HCT116 (cell line): ENCODE measurements around the gene BLCAP. TPM values are rescaled to one million over a fixed set of nuclear protein-coding genes. Genes with fewer than 3 reads are reported as not detected.

Experiments used
- ATAC-seq: fragments of 200-7000 bp; cut with Tn5 transposase; 2 replicates; pipeline ENCODE4 v1.9.1; 2020; ENCODE audit warnings: mild to moderate bottlenecking, moderate library complexity
- BruUV-seq: library from RNA; stranded (reverse); fragments of 400-500 nt; replicated peaks from 2 replicates; lab custom pipeline; 2021; lab: Mats Ljungman, UMichigan
- CTCF ChIA-PET: fragments of 300-600 bp; sonication (Branson Sonifier 250); formaldehyde crosslinking; loops from one replicate; lab custom pipeline; 2021; ENCODE audit warnings: antibody characterized with exemption; lab: Charles Lee
- POLR2A ChIA-PET: fragments of 300-600, 350-600 bp; sonication (Branson Sonifier 250); formaldehyde crosslinking; loops from one replicate; lab custom pipeline; 2021; ENCODE audit warnings: antibody characterized with exemption; lab: Charles Lee
- RAD21 ChIA-PET, 2 experiments: fragments of 300-600 bp; sonication (Branson Sonifier 250); formaldehyde crosslinking; loops; one replicate each; lab custom pipeline; 2023; ENCODE audit warnings: low total read pairs in 2 of 2; ENCODE audit not compliant: uncharacterized antibody in 2 of 2, unreplicated experiment in 2 of 2, low non-redundant PET in 1 of 2; lab: Charles Lee
- DNase-seq: peaks from one replicate; pipeline ENCODE4 v3.0.0-alpha.2; 2010; ENCODE audit warnings: low read depth, low spot score
- H2AFZ ChIP-seq: fragments of 200-600 bp; shearing (Covaris generic), sonication (generic); 2 replicates; pipeline ENCODE4 v1.6.1; 2017; ENCODE audit warnings: low read depth, mixed run types, mixed read lengths, antibody characterized with exemption, low read length; ENCODE audit not compliant: poor library complexity, severe bottlenecking
- H3K27ac ChIP-seq: 2 replicates; pipeline ENCODE4 v1.5.1; 2012; ENCODE audit warnings: low read depth, low read length
- H3K27me3 ChIP-seq: fragments of 200-600 bp; sonication (generic); 2 replicates; pipeline ENCODE4 v1.6.1; 2016; ENCODE audit warnings: mixed run types, low read length, mixed read lengths; ENCODE audit not compliant: insufficient read depth
- H3K36me3 ChIP-seq, 2 experiments: fragments of 200-500 bp in 1 of 2; fragments of 200-600 bp in 1 of 2; sonication (Bioruptor generic) in 1 of 2; sonication (generic) in 1 of 2; 2 replicates each; pipeline versions ENCODE4 v1.5.1 to v1.6.1; 2014 to 2016; ENCODE audit warnings: low read length in 2 of 2, inconsistent platforms in 1 of 2, mixed read lengths in 1 of 2, mixed run types in 1 of 2; ENCODE audit not compliant: insufficient read depth in 2 of 2, control insufficient read depth in 1 of 2
- H3K4me1 ChIP-seq, 2 experiments: fragments of 200-600 bp in 1 of 2; sonication (generic) in 1 of 2; 2 replicates each; pipeline versions ENCODE4 v1.5.1 to v1.6.1; 2012 to 2017; ENCODE audit warnings: low read length in 2 of 2, inconsistent platforms in 1 of 2, mild to moderate bottlenecking in 1 of 2, mixed read lengths in 1 of 2, mixed run types in 1 of 2, moderate library complexity in 1 of 2; ENCODE audit not compliant: insufficient read depth in 2 of 2, control insufficient read depth in 1 of 2
- H3K4me2 ChIP-seq: fragments of 200-600 bp; sonication (generic); 2 replicates; pipeline ENCODE4 v1.6.1; 2017; ENCODE audit warnings: mixed run types, low read length, mixed read lengths
- H3K4me3 ChIP-seq, 2 experiments: fragments of 200-600 bp in 1 of 2; sonication (generic) in 1 of 2; replicated peaks in 1 of 2; 2 replicates each; pipeline ENCODE4 v1.5.1; 2011 to 2016; ENCODE audit warnings: low read length in 2 of 2, control low read depth in 1 of 2, low read depth in 1 of 2, mild to moderate bottlenecking in 1 of 2, mixed read lengths in 1 of 2, mixed run types in 1 of 2
- H3K79me2 ChIP-seq: fragments of 200-600 bp; sonication (generic); 2 replicates; pipeline ENCODE4 v1.6.1; 2017; ENCODE audit warnings: mild to moderate bottlenecking, mixed run types, low read length, moderate library complexity, mixed read lengths; ENCODE audit not compliant: insufficient read depth
- H3K9ac ChIP-seq: fragments of 200-600 bp; sonication (generic); 2 replicates; pipeline ENCODE4 v1.6.1; 2016; ENCODE audit warnings: low read length, mixed read lengths
- H3K9me2 ChIP-seq: fragments of 200-600 bp; sonication (generic), shearing (Covaris generic); 2 replicates; pipeline ENCODE4 v1.6.1; 2017; ENCODE audit warnings: mixed run types, mild to moderate bottlenecking, moderate library complexity; ENCODE audit not compliant: insufficient read depth
- H3K9me3 ChIP-seq, 2 experiments: fragments of 200-500 bp in 1 of 2; fragments of 200-600 bp in 1 of 2; sonication (Bioruptor generic) in 1 of 2; sonication (generic) in 1 of 2; 2 replicates each; pipeline ENCODE4 v1.6.1; 2014 to 2017; ENCODE audit warnings: low read length in 2 of 2, mixed read lengths in 2 of 2, inconsistent platforms in 1 of 2, low read depth in 1 of 2, mild to moderate bottlenecking in 1 of 2, mixed run types in 1 of 2, moderate library complexity in 1 of 2; ENCODE audit not compliant: control insufficient read depth in 1 of 2, insufficient read depth in 1 of 2
- H4K20me1 ChIP-seq: fragments of 200-600 bp; sonication (generic), shearing (Covaris generic); 2 replicates; pipeline ENCODE4 v1.6.1; 2017; ENCODE audit warnings: mixed run types, mild to moderate bottlenecking, moderate library complexity; ENCODE audit not compliant: insufficient read depth
- ATF3 ChIP-seq: IDR thresholded peaks from 2 replicates; pipeline ENCODE4 v1.6.1; 2012
- ELF1 ChIP-seq: IDR thresholded peaks from 2 replicates; pipeline ENCODE4 v1.6.1; 2012; ENCODE audit warnings: low read depth, borderline replicate concordance
- EZH2 ChIP-seq: fragments of 200-600 bp; sonication (generic); IDR thresholded peaks from 2 replicates; pipeline ENCODE4 v1.6.1; 2017; ENCODE audit warnings: antibody characterized with exemption, mixed run types
- EZH2phosphoT487 ChIP-seq: fragments of 200-600 bp; IDR thresholded peaks from 2 replicates; pipeline ENCODE4 v1.6.1; 2018; ENCODE audit warnings: antibody characterized with exemption, borderline replicate concordance
- FOSL1 ChIP-seq: IDR thresholded peaks from 2 replicates; pipeline ENCODE4 v1.6.1; 2012; ENCODE audit warnings: low read depth
- JUND ChIP-seq: IDR thresholded peaks from 2 replicates; pipeline ENCODE4 v1.6.1; 2012
- POLR2AphosphoS5 ChIP-seq: IDR thresholded peaks from 2 replicates; pipeline ENCODE4 v1.6.1; 2011; ENCODE audit warnings: mild to moderate bottlenecking, low read depth, low read length, moderate library complexity
- REST ChIP-seq: IDR thresholded peaks from 2 replicates; pipeline ENCODE4 v1.6.1; 2012; ENCODE audit warnings: low read depth
- SIN3A ChIP-seq: IDR thresholded peaks from 2 replicates; pipeline ENCODE4 v1.6.1; 2012; ENCODE audit warnings: low read depth
- SP1 ChIP-seq: IDR thresholded peaks from 2 replicates; pipeline ENCODE4 v1.6.1; 2012; ENCODE audit warnings: low read depth
- SRF ChIP-seq: IDR thresholded peaks from 2 replicates; pipeline ENCODE4 v1.6.1; 2012; ENCODE audit warnings: low read depth
- TCF7L2 ChIP-seq: IDR thresholded peaks from 2 replicates; pipeline ENCODE4 v1.7.0; 2011; ENCODE audit warnings: borderline replicate concordance, inconsistent platforms; ENCODE audit not compliant: insufficient read depth, insufficient read length; ENCODE audit errors: extremely low read depth
- YY1 ChIP-seq: IDR thresholded peaks from 2 replicates; pipeline ENCODE4 v1.6.1; 2011; ENCODE audit warnings: low read length, low read depth, moderate library complexity, mild to moderate bottlenecking; ENCODE audit not compliant: insufficient replicate concordance; ENCODE audit errors: extremely low read depth
- ZBTB33 ChIP-seq: IDR thresholded peaks from 2 replicates; pipeline ENCODE4 v1.6.1; 2011; ENCODE audit warnings: mild to moderate bottlenecking, low read length, moderate library complexity; ENCODE audit not compliant: insufficient replicate concordance; ENCODE audit errors: extremely low read depth
- ZFX ChIP-seq: fragments of 450-650 bp; IDR thresholded peaks from 2 replicates; pipeline ENCODE4 v1.6.1; 2017
- intact Hi-C: fragments of 100-400 bp; cut with micrococcal nuclease; formaldehyde crosslinking; loops from 2 replicates; pipeline ENCODE4 v1.10.0; 2022
- total RNA-seq: library from RNA; stranded (reverse); gene quantifications from one replicate; pipeline ENCODE4 v1.2.1, GENCODE V29; 2021; ENCODE audit not compliant: unreplicated experiment
- TF ChIP-seq, protein P1 (sequence below): IDR thresholded peaks from 2 replicates; pipeline ENCODE4 v1.6.1; 2012
- TF ChIP-seq, protein P2 (sequence below), 3 experiments: fragments of 200-600 bp in 1 of 3; sonication (generic) in 1 of 3; IDR thresholded peaks in 2 of 3; conservative IDR thresholded peaks in 1 of 3; 2 replicates each; pipeline ENCODE4 v1.5.1; 2012 to 2017; ENCODE audit warnings: low read depth in 2 of 3, low read length in 2 of 3, antibody characterized with exemption in 1 of 3, borderline replicate concordance in 1 of 3, control low read depth in 1 of 3, mild to moderate bottlenecking in 1 of 3, mixed read lengths in 1 of 3, mixed run types in 1 of 3, moderate library complexity in 1 of 3; ENCODE audit not compliant: insufficient read depth in 1 of 3

Gene BLCAP
- total RNA-seq, 1 experiment from 2014 or later = 27.5 TPM

DNA sequence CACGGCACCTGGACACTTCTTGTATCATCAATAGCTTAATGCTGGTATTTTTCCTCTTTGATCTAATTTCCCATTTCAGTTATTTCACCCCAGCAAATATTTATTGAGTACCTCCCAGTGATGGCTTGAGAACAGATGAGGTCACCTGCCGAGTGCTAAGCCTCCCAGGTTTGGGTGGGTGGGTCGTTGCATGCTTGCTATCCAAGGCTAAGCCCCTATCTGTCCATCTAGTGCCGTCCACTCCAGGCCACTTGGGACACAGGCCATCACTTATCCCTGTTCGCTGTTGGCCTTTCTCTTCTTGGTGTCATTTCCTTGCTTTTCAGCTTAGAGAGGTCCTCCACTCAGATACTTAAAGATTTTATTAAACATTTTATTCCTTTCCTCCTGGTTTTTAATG is 17.4 kb downstream of the BLCAP start:
- H3K4me3 ChIP-seq = no peak overlapping the region
- no peak for DNase-seq
- H3K9ac ChIP-seq = no peak overlapping the region
- ChIA-PET RAD21 (no interaction called here), CTCF (no interaction called here), POLR2A (no interaction called here)
- H3K4me1 ChIP-seq = no peaks in the 10 kb centered on the region
- no peak for ATAC-seq
- TF ChIP-seq EZH2 = no peak
- TF ChIP-seq, protein P1, sequence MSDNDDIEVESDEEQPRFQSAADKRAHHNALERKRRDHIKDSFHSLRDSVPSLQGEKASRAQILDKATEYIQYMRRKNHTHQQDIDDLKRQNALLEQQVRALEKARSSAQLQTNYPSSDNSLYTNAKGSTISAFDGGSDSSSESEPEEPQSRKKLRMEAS = no peak
- TF ChIP-seq SP1 = no peak
- TF ChIP-seq, protein P2, sequence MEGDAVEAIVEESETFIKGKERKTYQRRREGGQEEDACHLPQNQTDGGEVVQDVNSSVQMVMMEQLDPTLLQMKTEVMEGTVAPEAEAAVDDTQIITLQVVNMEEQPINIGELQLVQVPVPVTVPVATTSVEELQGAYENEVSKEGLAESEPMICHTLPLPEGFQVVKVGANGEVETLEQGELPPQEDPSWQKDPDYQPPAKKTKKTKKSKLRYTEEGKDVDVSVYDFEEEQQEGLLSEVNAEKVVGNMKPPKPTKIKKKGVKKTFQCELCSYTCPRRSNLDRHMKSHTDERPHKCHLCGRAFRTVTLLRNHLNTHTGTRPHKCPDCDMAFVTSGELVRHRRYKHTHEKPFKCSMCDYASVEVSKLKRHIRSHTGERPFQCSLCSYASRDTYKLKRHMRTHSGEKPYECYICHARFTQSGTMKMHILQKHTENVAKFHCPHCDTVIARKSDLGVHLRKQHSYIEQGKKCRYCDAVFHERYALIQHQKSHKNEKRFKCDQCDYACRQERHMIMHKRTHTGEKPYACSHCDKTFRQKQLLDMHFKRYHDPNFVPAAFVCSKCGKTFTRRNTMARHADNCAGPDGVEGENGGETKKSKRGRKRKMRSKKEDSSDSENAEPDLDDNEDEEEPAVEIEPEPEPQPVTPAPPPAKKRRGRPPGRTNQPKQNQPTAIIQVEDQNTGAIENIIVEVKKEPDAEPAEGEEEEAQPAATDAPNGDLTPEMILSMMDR (IDR thresholded peaks at IDR 0.05 in 2 of 3, conservative IDR thresholded peaks at IDR 0.05 in 1 of 3; ENCODE audit: borderline replicate concordance in 1 of 3, insufficient read depth in 1 of 3, low read depth in 2 of 3, low read length in 2 of 3) = no peak
- no peak for TF ChIP-seq TCF7L2
- no peak for TF ChIP-seq JUND
- TF ChIP-seq POLR2AphosphoS5 = no peak
- no peak for TF ChIP-seq ATF3
- no peak for TF ChIP-seq REST
- TF ChIP-seq ELF1 = no peak
- TF ChIP-seq ZBTB33 = no peak
- no peak for TF ChIP-seq SIN3A
- no peak for TF ChIP-seq EZH2phosphoT487
- TF ChIP-seq ZFX = no peak
- TF ChIP-seq FOSL1 = no peak
- no peak for TF ChIP-seq SRF
- no peak for TF ChIP-seq YY1
- H3K4me2 ChIP-seq = no peak overlapping the region
- BruUV-seq = no TSS peak
- no peaks in the 10 kb centered on the region for H3K27me3 ChIP-seq
- H3K9me2 ChIP-seq = no peaks in the 10 kb centered on the region
- H4K20me1 ChIP-seq = no peaks in the 10 kb centered on the region
- no peak overlapping the region for H2AFZ ChIP-seq
- H3K36me3 ChIP-seq = no peaks in the 10 kb centered on the region; a peak in 1 of 4 replicates
- H3K79me2 ChIP-seq = no peaks in the 10 kb centered on the region
- H3K27ac ChIP-seq = no peak overlapping the region
- intact Hi-C loops = no loop called here
- no peaks in the 10 kb centered on the region for H3K9me3 ChIP-seq
